Lung (tissue), 12 donors: ENCODE data around the gene KPTN. TPM values are rescaled to one million over a fixed set of nuclear protein-coding genes. Genes with fewer than 3 reads are reported as not detected.

ENCODE experiments used
- ATAC-seq: fragments of 200-7000 bp; cut with Tn5 transposase; one replicate; pipeline ENCODE4 v1.9.1; 2020; ENCODE audit warnings: moderate number of reproducible peaks; ENCODE audit not compliant: insufficient read depth, low FRiP score
- DNase-seq, 3 donors: peaks; one replicate each; pipeline ENCODE4 v3.0.0-alpha.2; 2013 to 2017
- H3K27ac ChIP-seq, 2 donors: one replicate each; pipeline ENCODE4 v1.5.1; 2013; ENCODE audit warnings: mild to moderate bottlenecking in 2 of 2, moderate library complexity in 2 of 2, control low read depth in 1 of 2, inconsistent platforms in 1 of 2, low read depth in 1 of 2, low read length in 1 of 2
- H3K27me3 ChIP-seq, 3 donors: one replicate each; pipeline ENCODE4 v1.5.1; 2013; ENCODE audit warnings: low read length in 2 of 3; ENCODE audit not compliant: control insufficient read depth in 3 of 3, insufficient read depth in 3 of 3
- H3K36me3 ChIP-seq, 4 donors: one replicate each; pipeline ENCODE4 v1.5.1; 2013; ENCODE audit warnings: low read length in 4 of 4, mild to moderate bottlenecking in 1 of 4, moderate library complexity in 1 of 4; ENCODE audit not compliant: control insufficient read depth in 4 of 4, insufficient read depth in 4 of 4
- H3K4me1 ChIP-seq, 5 donors: one replicate each; pipeline ENCODE4 v1.5.1; 2013; ENCODE audit warnings: low read length in 5 of 5, mild to moderate bottlenecking in 2 of 5, moderate library complexity in 1 of 5; ENCODE audit not compliant: control insufficient read depth in 5 of 5, insufficient read depth in 5 of 5
- H3K4me3 ChIP-seq: one replicate; pipeline ENCODE4 v1.5.1; 2013; ENCODE audit warnings: mild to moderate bottlenecking, control low read depth, moderate library complexity
- H3K9ac ChIP-seq, 2 donors: one replicate each; pipeline ENCODE4 v1.5.1; 2013; ENCODE audit warnings: low read length in 2 of 2, control low read depth in 1 of 2; ENCODE audit not compliant: insufficient read depth in 1 of 2
- H3K9me3 ChIP-seq, 4 donors: one replicate each; pipeline ENCODE4 v1.5.1; 2013; ENCODE audit warnings: low read length in 3 of 4, mild to moderate bottlenecking in 1 of 4, moderate library complexity in 1 of 4; ENCODE audit not compliant: control insufficient read depth in 4 of 4, insufficient read depth in 3 of 4
- WGBS, 2 donors: extraction: QIAGEN DNeasy Blood & Tissue Kit; methylation state at CpG; one replicate each; pipeline ENCODE4 v1.1.7; 2013; 5-methylcytosine and 5-hydroxymethylcytosine counted together
- polyA plus RNA-seq, 2 donors: library from polyadenylated mRNA; stranded (reverse); fragments of 200-250 nt; gene quantifications; one replicate each; pipeline ENCODE4 v1.2.1, GENCODE V29; 2013
- total RNA-seq, 2 donors: library from RNA; depleted of rRNA in 1 of 2; stranded (reverse); fragments of >200 nt in 1 of 2; gene quantifications; one replicate each; pipeline ENCODE4 v1.2.1, GENCODE V29; 2014 to 2021
- TF ChIP-seq, protein P1 (sequence below): IDR thresholded peaks from 2 replicates; pipeline ENCODE4 v1.5.1; 2012; ENCODE audit warnings: mild to moderate bottlenecking; ENCODE audit errors: control extremely low read depth, extremely low read depth
- donor health status: control.
- donor health status: control.
- donor health status: Bipolar disorder and iron deficiency.
- donor health status: healthy.
- donor health status: DM: yes; HTN: yes; CAD: no.

KPTN gene
- total and polyA plus RNA-seq, 4 donors, result 4.6 to 15.7 (median 12.9) TPM

DNA sequence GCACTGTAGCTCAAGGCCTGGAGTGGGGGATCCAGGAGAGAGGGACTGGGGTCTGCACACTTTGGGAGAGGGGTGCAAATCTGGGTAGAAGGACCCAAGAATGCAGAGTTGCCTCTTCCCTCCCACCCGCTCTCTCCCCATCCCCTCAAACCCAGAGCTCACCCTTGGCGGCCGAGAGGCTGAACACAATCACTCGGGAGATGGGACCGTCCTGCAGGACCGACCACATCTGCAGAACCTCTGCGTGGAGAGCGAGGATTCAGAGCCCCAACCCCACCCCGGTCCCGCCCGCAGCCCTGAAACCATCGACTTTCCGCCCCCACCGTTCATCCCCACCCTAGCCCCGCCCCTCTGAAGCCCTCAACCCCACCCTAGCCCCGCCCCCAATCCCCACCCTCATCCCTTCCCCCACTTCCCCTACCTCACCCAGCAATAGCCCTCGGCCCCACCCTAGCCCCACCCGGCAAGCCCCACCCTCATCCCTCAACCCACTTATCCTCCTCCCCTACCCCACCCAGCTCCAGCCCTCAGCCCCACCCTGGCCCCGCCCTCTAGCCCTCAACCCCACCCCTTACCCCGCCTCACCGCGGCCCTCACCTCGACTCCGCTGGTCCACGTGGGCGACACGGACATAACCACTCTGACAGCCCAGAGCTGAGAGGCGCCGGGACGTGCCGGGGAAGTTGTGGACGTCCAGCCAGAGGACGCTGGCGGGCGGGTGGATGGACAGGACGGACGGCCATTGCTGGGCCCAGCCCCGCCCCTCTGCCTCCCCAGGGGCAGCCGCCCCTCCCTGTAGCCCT is 4.1 kb downstream of the KPTN start:
- no peaks in the 10 kb centered on the region for H3K27me3 ChIP-seq
- no peaks in the 10 kb centered on the region for H3K36me3 ChIP-seq
- DNase-seq (no peak), ATAC-seq (no peak)
- H3K9me3 ChIP-seq, result no peaks in the 10 kb centered on the region
- no peak overlapping the region for H3K9ac ChIP-seq
- TF ChIP-seq, protein P1, sequence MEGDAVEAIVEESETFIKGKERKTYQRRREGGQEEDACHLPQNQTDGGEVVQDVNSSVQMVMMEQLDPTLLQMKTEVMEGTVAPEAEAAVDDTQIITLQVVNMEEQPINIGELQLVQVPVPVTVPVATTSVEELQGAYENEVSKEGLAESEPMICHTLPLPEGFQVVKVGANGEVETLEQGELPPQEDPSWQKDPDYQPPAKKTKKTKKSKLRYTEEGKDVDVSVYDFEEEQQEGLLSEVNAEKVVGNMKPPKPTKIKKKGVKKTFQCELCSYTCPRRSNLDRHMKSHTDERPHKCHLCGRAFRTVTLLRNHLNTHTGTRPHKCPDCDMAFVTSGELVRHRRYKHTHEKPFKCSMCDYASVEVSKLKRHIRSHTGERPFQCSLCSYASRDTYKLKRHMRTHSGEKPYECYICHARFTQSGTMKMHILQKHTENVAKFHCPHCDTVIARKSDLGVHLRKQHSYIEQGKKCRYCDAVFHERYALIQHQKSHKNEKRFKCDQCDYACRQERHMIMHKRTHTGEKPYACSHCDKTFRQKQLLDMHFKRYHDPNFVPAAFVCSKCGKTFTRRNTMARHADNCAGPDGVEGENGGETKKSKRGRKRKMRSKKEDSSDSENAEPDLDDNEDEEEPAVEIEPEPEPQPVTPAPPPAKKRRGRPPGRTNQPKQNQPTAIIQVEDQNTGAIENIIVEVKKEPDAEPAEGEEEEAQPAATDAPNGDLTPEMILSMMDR, result no peak
- H3K27ac ChIP-seq, result no peak overlapping the region
- H3K4me3 ChIP-seq, result no peak overlapping the region
- 26 to 36% methylated on average over 36 to 39 of the region's 39 CpGs for WGBS, 2 donors
- H3K4me1 ChIP-seq, result peaks cover 0 to 10% (median 4%) of the 10 kb centered on the region in 5 donors

DNA sequence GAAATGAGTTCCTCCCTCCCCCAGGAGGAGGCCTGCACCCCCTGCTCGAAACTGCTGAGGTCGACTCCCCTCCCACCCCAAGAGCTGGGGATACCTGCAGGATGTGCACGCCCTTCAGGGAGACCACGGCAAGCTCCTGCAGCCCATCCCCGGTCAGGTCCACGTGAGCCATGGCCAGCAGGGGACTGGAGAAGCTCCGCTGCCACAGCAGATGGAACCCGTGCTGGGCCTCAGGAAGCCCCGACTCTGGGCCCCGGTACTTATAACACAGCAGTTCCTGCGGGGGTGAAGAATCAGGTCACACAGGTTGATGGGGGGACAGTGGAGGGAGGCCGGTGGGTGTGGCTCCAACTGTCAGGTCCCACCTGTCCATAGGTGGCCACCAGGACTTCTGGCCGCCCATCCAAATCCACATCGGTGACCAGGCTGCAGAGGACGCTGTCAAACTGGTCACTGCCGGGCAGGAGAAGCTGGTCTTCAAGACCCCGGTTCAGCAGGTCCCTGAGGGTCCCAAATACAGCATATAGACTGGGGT is 7.5 kb downstream of the KPTN start:
- no peak for DNase-seq
- Histone ChIP-seq H3K4me1 (peaks cover 0 to 5% (median 3%) of the 10 kb centered on the region in 5 donors), H3K9me3 (no peaks in the 10 kb centered on the region), H3K36me3 (no peaks in the 10 kb centered on the region), H3K9ac (no peak overlapping the region), H3K27me3 (peaks cover 0 to 6% (median 3%) of the 10 kb centered on the region in 3 donors), H3K27ac (no peak overlapping the region), H3K4me3 (no peak overlapping the region)
- TF ChIP-seq, protein P1, result no peak
- WGBS, 2 donors, result 88 to 92% methylated on average over 17 of the region's 17 CpGs
- no peak for ATAC-seq

DNA sequence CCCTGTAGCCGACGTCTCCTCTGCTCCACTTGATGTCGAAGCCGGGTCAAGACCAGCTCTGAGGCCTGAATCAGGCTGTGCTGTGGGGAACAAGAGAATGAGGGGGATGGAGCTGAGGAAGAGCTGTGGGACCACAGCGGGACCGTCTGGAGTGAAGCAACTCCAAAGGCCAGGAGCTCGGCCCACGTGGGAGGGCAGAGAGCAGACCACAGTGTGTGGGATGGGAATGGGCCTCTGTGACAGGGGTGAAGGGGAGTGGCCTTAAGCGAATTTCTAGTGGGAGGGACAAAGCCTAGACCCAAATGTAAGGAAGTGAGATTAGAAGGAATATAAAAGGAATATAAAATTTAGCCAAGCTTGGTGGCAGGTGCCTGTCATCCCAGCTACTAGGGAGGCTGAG is 8.6 kb downstream of the KPTN start:
- Histone ChIP-seq H3K4me3 (no peak overlapping the region), H3K9me3 (no peaks in the 10 kb centered on the region), H3K9ac (no peak overlapping the region), H3K27ac (no peak overlapping the region), H3K36me3 (no peaks in the 10 kb centered on the region), H3K27me3 (peaks cover 6 to 7% (median 7%) of the 10 kb centered on the region in 3 donors), H3K4me1 (peaks cover 0 to 5% (median 3%) of the 10 kb centered on the region in 5 donors)
- 83 to 89% methylated on average over 9 of the region's 9 CpGs for WGBS, 2 donors
- TF ChIP-seq, protein P1, result no peak
- ATAC-seq (no peak), DNase-seq (no peak)
